Esophagus muscularis mucosa (tissue), 4 donors: ENCODE measurements around the gene SMG6. TPM values are rescaled to one million over a fixed set of nuclear protein-coding genes. Genes with fewer than 3 reads are reported as not detected.

Experiments used
- DNase-seq: peaks from one replicate; pipeline ENCODE4 v3.0.0-alpha.2; 2017; ENCODE audit errors: extremely low spot score
- H3K27ac ChIP-seq, 4 donors: fragments of 200-600 bp; sonication (generic); replicated peaks in 1 of 4; 1 replicate in 3 of 4; 2 replicates in 1 of 4; pipeline ENCODE4 v1.5.1; 2016 to 2019; ENCODE audit warnings: mild to moderate bottlenecking in 1 of 4
- H3K27me3 ChIP-seq, 4 donors: fragments of 200-600 bp; sonication (generic); one replicate each; pipeline versions ENCODE4 v1.5.1 to v1.6.0; 2016 to 2019
- H3K36me3 ChIP-seq, 4 donors: fragments of 200-600 bp; sonication (generic); one replicate each; pipeline ENCODE4 v1.5.1; 2016 to 2019
- H3K4me1 ChIP-seq, 4 donors: fragments of 200-600 bp; sonication (generic); one replicate each; pipeline ENCODE4 v1.5.1; 2016 to 2019
- H3K4me3 ChIP-seq, 4 donors: fragments of 200-600 bp; sonication (generic); 1 replicate in 2 of 4; 2 replicates in 2 of 4; pipeline ENCODE4 v1.5.1; 2016 to 2019; ENCODE audit warnings: mild to moderate bottlenecking in 4 of 4, moderate library complexity in 1 of 4
- H3K9me3 ChIP-seq, 4 donors: fragments of 200-600 bp; sonication (generic); 1 replicate in 3 of 4; 2 replicates in 1 of 4; pipeline ENCODE4 v1.5.1; 2016 to 2019
- EP300 ChIP-seq: sonication (generic); formaldehyde crosslinking; IDR thresholded peaks from one replicate; pipeline ENCODE4 v1.6.1; 2017; ENCODE audit warnings: antibody characterized with exemption
- POLR2A ChIP-seq: fragments of 450-650 bp; IDR thresholded peaks from one replicate; pipeline ENCODE4 v1.6.1; 2017; ENCODE audit warnings: antibody characterized with exemption, moderate library complexity, mild to moderate bottlenecking, low read depth
- POLR2AphosphoS5 ChIP-seq, 2 donors: sonication (generic); formaldehyde crosslinking; IDR thresholded peaks; one replicate each; pipeline ENCODE4 v1.6.1; 2017; ENCODE audit warnings: antibody characterized with exemption in 2 of 2
- WGBS: methylation state at CpG from one replicate; pipeline ENCODE4 v1.1.5; 2018; 5-methylcytosine and 5-hydroxymethylcytosine counted together
- intact Hi-C: fragments of 100-400 bp; cut with DNase I; formaldehyde crosslinking; loops from one replicate; pipeline ENCODE4 v1.15.1; 2023
- total RNA-seq, 4 donors: library from RNA; depleted of rRNA; stranded (reverse); fragments of >200 nt; gene quantifications; one replicate each; pipeline versions ENCODE4 v1.1.0 to v1.2.1, GENCODE V29; 2016
- TF ChIP-seq, protein P1 (sequence below), 3 experiments: fragments of 200-600 bp in 2 of 3; fragments of 450-650 bp in 1 of 3; sonication (generic) in 2 of 3; IDR thresholded peaks; one replicate each; pipeline ENCODE4 v1.5.1; 2017 to 2019; ENCODE audit warnings: antibody characterized with exemption in 3 of 3, mild to moderate bottlenecking in 2 of 3, moderate library complexity in 1 of 3

Gene SMG6
- total RNA-seq, 4 donors from 2014 or later: 38.2 to 67.7 (median 47.7) TPM

- TF ChIP-seq POLR2A: no peak
- 27% methylated on average over 9 of the region's 9 CpGs for WGBS
- H3K27ac ChIP-seq: peak overlapping the region in 1 of 4 donors; percentile 68
- peaks cover 0 to 26% (median 0%) of the 10 kb centered on the region in 4 donors for H3K27me3 ChIP-seq
- peak overlapping the region; percentile 76 to 95 (median 78) for H3K4me3 ChIP-seq
- intact Hi-C loops: no loop called here
- no peaks in the 10 kb centered on the region for H3K9me3 ChIP-seq
- H3K36me3 ChIP-seq: peaks cover 0 to 8% (median 6%) of the 10 kb centered on the region in 4 donors
- H3K4me1 ChIP-seq: peaks cover 38 to 46% (median 44%) of the 10 kb centered on the region in 4 donors
- DNase-seq: no peak
Observed at GRCh38 chr17:2048805-2049204, 254.8 kb downstream of the SMG6 start.

DNA sequence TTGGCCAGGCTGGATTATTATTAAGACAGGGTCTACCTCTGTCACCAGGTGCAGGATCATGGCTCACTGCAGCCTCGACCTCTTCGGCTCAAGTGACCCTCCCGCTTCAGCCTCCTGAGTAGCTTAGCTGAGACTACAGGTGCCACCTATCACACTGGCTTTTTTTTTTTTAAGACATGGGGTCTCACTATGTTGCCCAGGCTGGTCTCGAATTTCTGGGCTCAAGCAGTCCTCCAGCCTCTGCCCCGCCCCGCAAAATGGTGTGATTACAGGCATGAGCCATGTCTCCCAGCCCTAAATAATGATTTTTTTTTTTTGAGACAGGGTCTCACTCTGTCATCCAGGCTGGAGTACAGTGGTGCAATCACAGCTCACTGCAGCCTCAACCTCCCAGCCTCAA, 256.0 kb downstream of the SMG6 start:
- H3K9me3 ChIP-seq: no peaks in the 10 kb centered on the region
- no peak overlapping the region for H3K4me3 ChIP-seq
- intact Hi-C loops: no loop called here
- no peak for TF ChIP-seq POLR2A
- TF ChIP-seq, protein P1, sequence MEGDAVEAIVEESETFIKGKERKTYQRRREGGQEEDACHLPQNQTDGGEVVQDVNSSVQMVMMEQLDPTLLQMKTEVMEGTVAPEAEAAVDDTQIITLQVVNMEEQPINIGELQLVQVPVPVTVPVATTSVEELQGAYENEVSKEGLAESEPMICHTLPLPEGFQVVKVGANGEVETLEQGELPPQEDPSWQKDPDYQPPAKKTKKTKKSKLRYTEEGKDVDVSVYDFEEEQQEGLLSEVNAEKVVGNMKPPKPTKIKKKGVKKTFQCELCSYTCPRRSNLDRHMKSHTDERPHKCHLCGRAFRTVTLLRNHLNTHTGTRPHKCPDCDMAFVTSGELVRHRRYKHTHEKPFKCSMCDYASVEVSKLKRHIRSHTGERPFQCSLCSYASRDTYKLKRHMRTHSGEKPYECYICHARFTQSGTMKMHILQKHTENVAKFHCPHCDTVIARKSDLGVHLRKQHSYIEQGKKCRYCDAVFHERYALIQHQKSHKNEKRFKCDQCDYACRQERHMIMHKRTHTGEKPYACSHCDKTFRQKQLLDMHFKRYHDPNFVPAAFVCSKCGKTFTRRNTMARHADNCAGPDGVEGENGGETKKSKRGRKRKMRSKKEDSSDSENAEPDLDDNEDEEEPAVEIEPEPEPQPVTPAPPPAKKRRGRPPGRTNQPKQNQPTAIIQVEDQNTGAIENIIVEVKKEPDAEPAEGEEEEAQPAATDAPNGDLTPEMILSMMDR (IDR thresholded peaks at IDR 0.05): no peak
- TF ChIP-seq POLR2AphosphoS5 (IDR thresholded peaks at IDR 0.05): no peak
- no peak for TF ChIP-seq EP300
- H3K27ac ChIP-seq: no peak overlapping the region
- no peak for DNase-seq
- peaks cover 0 to 16% (median 0%) of the 10 kb centered on the region in 4 donors for H3K27me3 ChIP-seq
- 91% methylated on average over 6 of the region's 6 CpGs for WGBS
- peaks cover 6 to 19% (median 17%) of the 10 kb centered on the region in 4 donors for H3K36me3 ChIP-seq
- peaks cover 36 to 49% (median 48%) of the 10 kb centered on the region in 4 donors for H3K4me1 ChIP-seq

DNA sequence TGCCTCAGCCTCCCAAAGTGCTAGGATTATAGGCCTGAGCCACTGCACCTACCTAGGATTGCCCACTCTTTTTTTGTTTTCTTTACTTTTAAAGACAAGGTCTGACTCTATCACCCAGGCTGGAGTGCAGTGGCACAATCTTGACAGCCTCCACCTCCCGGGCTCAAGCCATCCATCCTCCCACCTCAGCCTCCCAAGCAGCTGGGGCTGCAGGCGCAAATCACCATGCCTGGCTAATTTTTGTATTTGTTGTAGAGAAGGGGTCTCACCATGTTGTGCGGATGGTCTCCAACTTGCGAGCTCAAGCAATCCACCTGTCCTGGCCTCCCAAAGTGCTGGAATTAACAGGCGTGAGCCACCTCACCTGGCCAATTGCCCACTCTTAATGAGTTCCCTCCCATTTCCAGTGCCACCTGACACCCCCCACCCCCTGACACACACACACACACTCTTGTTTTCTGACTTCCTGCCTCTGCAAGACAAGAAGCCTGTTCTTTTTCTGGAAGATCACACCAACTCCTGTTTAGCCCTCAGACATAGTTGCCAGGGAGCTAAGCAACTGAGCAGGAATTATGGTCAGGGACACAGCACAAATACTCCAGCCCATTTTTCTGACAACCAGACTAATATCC, 259.2 kb downstream of the SMG6 start:
- Histone ChIP-seq H3K9me3 (no peaks in the 10 kb centered on the region), H3K4me1 (peaks cover 28 to 41% (median 41%) of the 10 kb centered on the region in 4 donors), H3K27me3 (no peaks in the 10 kb centered on the region), H3K4me3 (no peak overlapping the region), H3K27ac (peak overlapping the region in 2 of 4 donors; percentile 24 to 44), H3K36me3 (peaks cover 6 to 31% (median 28%) of the 10 kb centered on the region in 4 donors)
- intact Hi-C loops: loop anchor here (5.0 kb wide), 1 partner anchor 137 kb away; no protein-coding TSS in a partner anchor
- DNase-seq: no peak
- TF ChIP-seq EP300: no peak
- TF ChIP-seq POLR2A: no peak
- TF ChIP-seq POLR2AphosphoS5 (IDR thresholded peaks at IDR 0.05): no peak
- TF ChIP-seq, protein P1 (IDR thresholded peaks at IDR 0.05): no peak
- WGBS: 89% methylated on average over 5 of the region's 5 CpGs

- 70% methylated on average over 6 of the region's 6 CpGs for WGBS
- DNase-seq: no peak
- Histone ChIP-seq H3K36me3 (peaks cover 6 to 35% (median 28%) of the 10 kb centered on the region in 4 donors), H3K27me3 (no peaks in the 10 kb centered on the region), H3K9me3 (no peaks in the 10 kb centered on the region), H3K4me3 (no peak overlapping the region), H3K4me1 (peaks cover 22 to 36% (median 35%) of the 10 kb centered on the region in 4 donors), H3K27ac (peak overlapping the region in 3 of 4 donors; percentile 5 to 95 (median 92))
- TF ChIP-seq POLR2A (no peak), POLR2AphosphoS5 (IDR thresholded peaks at IDR 0.05) (no peak), EP300 (no peak)
- TF ChIP-seq, protein P1 (IDR thresholded peaks at IDR 0.05): no peak
- intact Hi-C loops: loop anchor here (5.0 kb wide), 1 partner anchor 136 kb away; no protein-coding TSS in a partner anchor
Observed at GRCh38 chr17:2043785-2044184, 259.8 kb downstream of the SMG6 start.

GRCh38 chr17:2042933-2043332, 260.7 kb downstream of the SMG6 start:
- Histone ChIP-seq H3K4me3 (peak overlapping the region; percentile 63 to 89 (median 84)), H3K27me3 (no peaks in the 10 kb centered on the region), H3K4me1 (peaks cover 19 to 32% (median 31%) of the 10 kb centered on the region in 4 donors), H3K9me3 (no peaks in the 10 kb centered on the region), H3K36me3 (peaks cover 6 to 43% (median 31%) of the 10 kb centered on the region in 4 donors), H3K27ac (peak overlapping the region; percentile 84 to 95 (median 92))
- TF ChIP-seq EP300: no peak
- TF ChIP-seq POLR2AphosphoS5 (IDR thresholded peaks at IDR 0.05): no peak
- no peak for TF ChIP-seq POLR2A
- TF ChIP-seq, protein P1 (IDR thresholded peaks at IDR 0.05): no peak
- WGBS: 90% methylated on average over 5 of the region's 5 CpGs
- intact Hi-C loops: loop anchor here (5.0 kb wide), 1 partner anchor 136 kb away; no protein-coding TSS in a partner anchor
- DNase-seq: no peak
